ENCODE results near the gene TOPAZ1.

Gene TOPAZ1

DNA sequence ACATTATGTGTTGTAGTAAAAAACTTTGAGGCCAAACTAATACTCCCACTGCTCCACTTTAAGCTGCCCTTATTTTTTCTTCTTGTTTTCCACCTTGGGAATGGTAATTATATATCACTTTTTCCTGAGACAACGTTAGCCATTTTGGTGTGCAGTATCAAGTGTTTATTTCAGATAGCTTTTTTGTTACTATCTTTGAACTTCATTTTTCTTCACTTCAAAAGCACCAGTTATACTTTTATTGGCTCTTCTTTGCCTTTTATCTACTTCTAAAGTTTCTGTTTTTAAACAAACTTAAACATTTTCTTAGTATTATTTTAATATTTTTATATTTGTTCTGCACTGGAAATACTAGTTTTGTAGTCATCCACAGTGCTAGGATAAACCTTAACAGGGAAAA is 6.5 kb downstream of the TOPAZ1 start:
- DNase-seq: no peak

DNA sequence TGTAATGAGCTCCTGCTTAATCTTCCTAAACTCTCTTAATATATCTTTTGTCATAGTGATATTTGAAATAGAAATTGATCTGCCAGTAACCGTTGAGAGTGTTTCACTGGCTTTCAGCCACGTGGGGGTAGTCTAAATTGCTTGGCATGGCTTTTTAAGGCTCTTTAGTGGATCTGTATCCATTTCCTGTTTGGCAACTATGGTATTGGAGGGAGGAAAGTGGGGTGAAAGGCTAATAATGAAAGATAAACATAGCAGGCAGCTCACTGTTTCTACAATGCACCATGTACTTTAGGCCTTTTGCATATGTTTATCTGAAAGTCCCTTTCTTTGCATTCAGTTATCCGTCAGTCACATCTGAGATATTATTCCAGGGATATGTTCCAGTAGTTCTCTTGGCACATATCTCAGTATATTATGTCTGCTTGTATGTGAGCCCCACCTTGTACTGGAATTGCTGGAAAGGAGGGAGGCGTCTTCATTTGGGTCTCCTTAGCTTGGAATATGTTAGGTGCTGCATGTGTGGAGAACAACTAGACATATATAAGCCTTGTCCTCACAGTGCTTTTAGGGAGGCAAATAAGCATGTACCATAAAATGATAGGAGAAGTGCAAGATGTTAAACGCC is 10.8 kb downstream of the TOPAZ1 start:
- DNase-seq: no peak

DNA sequence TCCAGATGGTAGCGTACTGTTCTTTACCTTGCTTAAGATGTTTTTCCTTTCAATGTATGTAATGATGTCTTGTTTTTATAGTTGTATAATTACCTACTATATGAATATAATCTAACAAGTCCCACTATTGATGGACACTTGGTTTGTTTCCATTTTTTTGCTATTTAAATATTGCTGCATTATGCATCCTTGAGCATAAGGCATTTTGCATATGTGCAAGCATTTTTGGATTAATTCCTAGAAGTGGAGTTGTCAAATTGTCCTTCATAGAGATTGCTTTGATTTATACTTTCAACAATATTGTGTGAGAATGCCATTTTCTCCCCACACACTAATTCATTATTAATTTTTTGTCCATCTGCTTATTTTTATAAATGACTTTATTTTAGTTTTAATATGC is 17.7 kb downstream of the TOPAZ1 start:
- no peak for DNase-seq

DNA sequence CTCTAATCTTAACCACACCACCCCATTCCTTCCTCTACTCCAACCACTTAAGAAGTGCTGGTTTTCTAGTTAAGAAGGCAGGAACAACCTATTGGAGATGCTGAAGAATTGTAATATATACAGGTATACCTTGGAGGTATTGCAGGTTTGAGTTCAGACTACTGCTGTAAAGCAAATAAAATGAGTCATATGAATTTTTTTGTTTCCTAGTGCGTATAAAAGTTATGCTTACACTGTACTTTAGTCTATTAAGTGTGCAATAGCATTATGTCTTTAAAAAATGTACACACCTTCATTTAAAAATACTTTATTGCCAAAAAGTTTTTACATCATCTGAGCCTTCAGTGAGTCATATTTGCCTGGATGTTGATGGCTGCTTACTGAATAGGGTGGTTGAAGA is 22.5 kb downstream of the TOPAZ1 start:
- DNase-seq: no peak

DNA sequence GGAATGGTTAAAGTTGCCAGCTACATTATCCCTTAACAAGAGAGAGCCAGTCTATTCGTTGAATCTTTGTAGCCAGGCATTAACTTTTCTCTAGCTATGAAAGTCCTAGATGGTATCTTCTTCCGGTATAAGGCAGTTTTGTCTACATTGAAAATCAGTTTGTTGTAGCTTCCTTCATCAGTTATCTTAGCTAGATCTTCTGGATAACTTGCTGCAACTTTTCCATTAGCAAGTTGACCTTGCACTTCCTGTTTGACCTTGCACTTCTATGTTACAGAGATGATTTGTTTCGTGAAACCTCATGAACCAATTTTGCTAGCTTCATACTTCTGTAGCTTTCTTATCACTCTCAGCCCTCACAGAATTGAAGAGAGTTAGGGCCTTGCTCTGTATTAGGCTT is 24.1 kb downstream of the TOPAZ1 start:
- DNase-seq: no peak

DNA sequence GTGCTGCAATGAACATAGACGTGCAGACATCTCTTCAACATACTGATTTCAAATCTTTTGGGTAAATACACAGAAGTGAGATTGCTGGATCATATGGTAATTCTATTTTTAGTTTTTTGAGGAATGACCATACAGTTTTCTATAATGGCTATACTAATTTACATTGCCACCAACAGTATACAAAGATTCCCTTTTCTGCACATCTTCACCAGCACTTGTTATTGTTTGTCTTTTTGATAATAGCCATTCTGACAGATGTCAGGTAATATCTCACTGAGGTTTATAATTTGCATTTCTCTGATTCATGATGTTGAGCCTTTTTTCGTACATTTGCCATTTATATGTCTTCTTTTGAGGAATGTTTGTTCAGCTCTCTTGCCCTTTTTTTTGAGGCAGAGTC is 30.5 kb downstream of the TOPAZ1 start:
- no peak for DNase-seq

DNA sequence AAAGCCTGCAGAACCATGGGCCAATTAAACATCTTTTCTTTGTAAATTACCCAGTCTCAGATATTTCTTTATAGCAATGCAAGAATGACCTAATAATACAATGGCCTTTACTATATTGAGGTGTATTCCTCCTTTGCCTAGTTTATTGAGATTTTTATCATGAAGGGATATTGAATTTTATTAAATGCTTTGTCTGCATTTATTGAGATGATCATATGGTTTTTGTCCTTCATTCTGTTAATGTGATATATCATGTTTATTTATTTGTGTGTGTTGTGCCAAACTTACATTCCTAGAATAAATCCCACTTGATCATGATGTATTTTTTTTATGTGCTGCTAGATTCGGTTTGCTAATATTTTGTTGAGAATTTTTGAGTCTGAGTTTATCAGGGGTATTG is 36.2 kb downstream of the TOPAZ1 start:
- no peak for DNase-seq

DNA sequence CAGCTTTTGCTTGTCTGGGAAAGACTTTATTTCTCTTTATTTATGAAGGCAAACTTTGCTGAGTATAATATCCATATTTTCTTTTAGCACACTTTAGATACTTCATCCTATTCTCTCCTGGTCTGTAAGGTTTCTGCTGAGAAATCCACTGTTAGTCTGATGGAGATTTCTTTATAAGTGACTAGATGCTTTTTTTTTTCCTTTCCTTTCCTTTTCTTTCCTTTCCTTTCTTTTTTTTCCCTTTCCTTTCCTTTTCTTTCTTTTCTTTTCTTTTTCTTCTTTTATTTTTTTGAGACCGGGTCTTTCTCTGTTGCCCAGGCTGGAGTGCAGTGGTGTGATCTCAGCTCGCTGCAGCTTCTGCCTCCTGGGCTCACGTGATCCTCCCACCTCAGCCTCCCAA is 38.4 kb downstream of the TOPAZ1 start:
- no peak for DNase-seq

DNA sequence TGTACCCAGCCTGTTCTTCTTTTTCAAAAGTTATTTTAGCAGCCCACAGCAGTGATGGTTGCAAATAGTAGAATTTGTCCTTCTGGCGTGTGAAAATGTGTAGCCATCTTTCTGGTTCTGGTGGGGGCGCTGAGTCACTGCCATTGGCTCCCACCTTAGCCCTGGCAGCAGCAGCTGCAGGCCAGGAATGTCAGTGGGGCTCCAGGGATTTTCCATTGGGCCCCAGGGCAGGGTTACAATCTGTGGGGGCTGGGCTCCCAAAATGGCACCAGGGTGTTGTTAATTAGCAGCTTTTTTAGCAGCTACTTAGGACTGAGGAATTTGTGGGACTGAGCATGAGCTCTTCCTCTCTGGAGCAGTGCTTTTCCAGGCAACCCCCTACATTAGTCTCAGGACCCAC is 38.9 kb downstream of the TOPAZ1 start:
- DNase-seq: no peak

DNA sequence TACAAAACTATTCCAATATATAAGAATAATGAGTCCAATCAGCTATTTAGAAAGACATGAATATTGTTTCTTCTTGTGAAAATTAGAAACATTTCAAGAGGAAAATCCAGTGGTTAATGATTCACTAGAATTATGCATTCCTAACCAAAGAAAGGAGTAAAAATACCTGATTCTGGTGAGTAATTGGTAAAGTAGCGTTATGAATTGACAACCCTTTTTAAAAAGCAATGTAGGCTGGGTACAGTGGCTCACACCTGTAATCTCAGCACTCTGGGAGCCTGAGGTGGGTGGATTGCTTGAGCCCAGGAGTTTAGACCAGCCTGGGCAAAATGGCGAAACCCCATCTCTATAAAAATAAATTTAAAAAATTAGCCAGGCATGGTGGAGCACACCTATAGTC is 43.3 kb downstream of the TOPAZ1 start:
- peak; percentile 6 for DNase-seq

DNA sequence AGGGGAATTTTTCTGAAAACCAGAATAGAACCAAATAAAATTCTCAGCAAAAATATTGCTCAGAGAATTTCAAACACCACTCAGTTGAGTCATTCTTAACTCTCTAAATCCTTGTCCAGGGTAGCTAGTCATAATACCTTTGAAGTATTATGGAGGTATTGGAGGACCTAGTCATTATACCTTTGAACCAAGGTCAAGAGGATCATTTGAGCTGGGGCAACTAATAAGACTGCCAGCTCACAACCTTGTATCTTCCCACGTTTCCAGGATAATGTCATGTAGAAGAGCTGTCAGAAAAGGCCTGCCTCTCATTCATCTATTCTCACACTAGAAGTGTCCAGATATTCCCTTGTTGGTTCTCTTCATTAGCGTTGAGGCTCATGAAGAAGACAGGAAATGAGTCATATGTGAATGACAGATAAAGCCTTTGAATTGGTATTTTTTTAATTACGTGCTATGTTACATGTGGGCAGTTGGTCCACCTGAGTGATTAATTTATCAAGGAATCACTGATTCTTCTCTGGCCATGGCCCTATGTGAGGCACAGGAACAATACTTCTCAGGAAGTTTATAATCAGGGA is 48.3 kb downstream of the TOPAZ1 start:
- DNase-seq: no peak

DNA sequence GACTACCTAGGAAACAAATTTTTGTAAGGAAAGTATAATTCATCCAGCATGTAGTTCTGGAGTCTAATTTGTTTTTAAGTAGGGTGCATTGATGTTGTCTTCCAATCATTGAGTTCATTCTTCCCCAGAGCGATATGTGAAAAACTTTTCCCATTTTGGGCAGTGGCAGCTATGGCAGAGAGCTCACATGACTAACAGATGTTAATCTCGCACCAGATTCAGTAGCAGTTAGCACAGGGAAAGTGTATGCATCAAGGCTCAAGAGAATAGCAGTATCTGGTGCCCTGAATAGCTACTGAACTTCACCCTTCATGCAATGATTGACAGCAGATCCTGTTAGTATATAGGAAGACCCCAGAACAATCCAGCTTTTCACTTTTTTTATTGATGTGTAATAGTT is 50.6 kb downstream of the TOPAZ1 start:
- DNase-seq: no peak

DNA sequence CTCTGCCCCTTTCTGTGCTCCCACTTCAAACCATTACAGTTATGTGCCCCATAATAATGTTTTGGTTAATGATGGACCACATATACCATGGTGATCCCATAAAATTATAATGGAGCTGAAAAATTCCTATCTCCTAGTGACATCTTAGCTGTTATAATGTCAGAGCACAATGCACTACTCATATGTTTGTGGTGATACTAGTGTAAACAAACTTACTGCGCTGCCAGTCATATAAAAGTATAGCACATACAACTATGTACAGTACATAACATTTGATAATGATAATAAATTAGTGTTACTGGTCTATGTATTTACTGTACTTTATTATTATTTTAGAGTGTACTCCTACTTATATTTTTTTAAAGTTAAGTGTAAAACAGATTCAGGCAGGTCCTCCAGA is 51.3 kb downstream of the TOPAZ1 start:
- no peak for DNase-seq

DNA sequence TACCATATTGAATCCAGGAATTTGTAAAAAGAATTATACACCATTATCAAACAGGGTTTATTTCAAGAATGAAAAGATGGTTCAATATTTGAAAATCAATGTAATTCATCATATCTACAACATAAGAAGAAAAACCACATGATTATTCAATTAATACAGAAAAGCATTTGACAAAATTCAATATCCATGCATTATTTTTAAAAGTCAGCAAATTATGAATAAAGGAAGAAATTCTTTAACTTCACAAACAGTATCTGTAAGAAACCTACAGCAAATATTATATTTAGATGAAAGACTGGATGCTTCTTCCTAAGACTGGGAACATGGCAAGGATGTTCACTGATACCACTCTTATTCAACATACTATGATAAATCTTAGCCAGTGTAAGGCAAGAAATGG is 55.6 kb downstream of the TOPAZ1 start:
- DNase-seq: no peak

DNA sequence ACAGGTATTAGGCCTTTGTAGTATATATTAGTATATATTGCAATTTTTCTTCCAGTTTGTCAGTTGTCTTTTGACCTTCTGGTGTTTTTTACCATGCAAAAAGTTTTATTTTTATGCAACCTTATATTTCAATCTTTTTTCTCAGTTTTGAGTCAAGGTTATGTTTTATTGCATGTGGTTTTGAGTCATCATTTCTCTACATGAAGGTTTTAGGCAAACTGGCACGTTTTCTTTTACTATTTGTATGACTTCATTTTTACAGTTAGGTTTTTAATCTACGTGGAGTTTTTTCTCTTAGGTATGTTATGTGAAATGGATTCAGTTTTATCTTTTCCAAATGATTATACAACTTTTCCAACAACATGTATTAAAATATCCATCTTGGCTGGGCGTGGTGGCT is 60.1 kb downstream of the TOPAZ1 start:
- no peak for DNase-seq

DNA sequence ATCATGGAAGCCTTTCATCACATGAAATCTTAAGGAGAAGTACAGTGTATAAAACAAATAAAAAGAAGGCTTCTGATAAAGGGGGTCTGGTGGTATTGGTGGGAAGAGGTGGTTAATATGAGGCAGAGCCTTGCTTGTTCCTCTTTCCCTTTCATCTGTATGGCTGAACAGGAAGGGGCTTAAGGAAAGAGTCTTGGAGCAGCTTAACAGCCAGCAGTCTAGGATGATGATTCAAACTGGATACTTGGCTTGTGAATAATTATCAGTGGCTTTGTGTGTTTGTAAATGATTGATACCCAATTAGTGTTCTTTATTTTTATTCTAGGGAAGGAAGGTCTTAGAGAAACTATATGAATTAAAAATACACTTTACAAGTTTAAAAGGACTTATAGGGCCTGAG is 67.8 kb downstream of the TOPAZ1 start:
- DNase-seq: no peak

DNA sequence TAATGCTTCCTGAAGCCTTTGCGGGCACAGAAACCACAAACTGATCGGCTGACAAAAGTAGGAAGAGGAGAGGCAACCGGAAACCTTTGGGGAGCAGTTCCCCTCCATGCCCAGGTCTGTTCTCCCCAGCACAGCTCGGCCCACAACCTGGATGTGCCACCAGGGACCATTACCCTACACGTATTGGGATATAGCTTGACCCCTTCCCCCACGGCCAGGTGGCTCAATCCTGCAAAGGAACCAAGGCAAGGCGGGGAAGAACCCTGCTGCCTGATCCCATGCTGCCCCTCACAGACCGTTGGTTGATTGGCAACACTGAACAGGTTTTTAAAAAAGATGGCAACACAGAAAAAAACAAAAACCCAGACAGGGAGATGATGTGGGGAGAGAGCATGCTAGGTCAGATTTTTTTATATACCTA is 77.2 kb downstream of the TOPAZ1 start:
- DNase-seq: no peak

DNA sequence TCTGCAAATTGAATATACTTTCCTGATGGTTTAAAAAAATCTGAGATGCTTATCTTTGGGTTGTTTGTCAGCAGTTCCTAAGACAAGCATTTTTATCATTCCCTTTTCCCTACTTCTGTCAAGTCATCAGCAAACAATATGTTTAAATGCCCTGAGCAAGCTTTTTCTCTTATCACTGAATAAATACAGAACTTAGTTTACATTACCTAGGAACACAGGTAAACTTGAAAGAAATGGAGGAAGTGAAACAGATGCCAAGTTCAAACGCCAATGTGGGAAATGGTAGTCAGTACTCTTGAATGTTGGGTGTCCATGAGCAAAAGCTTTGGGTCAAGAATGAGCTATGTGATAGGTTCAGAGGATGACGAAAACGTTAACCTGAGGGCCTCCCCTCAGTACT is 79.6 kb downstream of the TOPAZ1 start:
- no peak for DNase-seq

DNA sequence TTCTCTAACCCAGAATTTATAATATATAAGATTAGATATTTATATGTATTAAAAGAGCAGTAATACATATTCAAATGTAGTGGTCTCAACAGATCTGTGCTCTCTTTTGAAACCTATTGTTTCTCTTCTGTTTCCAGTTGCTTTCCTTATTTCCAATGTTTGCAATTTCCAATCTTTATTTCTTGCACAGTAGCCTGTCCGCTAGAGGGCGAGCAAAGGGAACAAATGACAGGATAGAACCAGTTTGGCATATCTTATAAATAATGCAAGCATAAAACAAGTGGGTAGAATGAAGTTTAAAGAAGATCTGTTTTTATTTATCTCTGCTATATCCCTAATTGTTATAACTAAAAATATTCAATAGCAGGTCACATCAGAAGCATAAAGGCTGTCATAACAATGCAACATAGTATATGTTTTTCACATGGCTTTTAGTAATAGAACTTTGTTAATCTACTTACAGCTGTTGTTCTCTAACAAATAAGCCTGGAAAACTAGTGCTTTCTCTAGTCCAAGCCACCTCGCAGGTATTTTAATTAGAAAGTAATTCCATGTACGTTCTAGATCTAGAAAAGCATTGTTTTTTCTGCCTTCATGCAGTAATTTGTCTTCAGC is 81.8 kb downstream of the TOPAZ1 start:
- DNase-seq: peak; percentile 18

DNA sequence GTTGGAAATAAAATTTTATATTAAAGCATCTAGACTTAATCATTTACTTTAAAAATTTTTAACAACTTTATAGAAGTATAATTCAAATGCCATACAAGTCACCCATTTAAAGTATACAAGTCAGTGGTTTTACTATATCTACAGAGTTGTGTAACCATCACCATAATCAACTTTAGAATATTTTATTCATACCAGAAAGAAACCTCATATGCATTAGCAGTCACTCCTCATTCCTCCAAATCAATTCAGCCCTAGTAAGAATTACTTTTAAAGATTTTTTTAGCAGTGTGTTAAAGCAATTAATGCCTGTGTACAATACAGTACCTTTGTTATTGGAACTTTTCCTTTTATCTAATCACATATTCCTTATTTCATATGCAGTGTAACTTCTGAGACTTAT is 82.9 kb downstream of the TOPAZ1 start:
- no peak for DNase-seq

DNA sequence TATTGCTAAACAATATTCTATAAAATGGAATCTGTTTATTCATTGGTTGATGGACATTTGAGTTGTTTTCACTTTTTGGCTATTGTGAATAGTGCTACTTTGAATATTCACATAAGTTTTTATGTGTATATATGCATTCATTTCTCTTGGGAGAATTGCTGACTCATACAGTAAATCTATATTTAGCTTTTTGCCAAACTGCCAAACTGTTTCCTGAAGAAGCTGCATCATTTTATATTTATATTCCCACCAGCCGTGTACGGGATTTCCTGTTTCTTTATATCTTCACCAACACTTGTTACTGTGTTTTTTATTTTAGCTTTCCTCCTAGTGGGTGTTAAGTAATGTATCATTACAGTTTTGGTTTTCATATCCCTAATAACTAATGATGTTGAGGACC is 84.3 kb downstream of the TOPAZ1 start:
- no peak for DNase-seq

DNA sequence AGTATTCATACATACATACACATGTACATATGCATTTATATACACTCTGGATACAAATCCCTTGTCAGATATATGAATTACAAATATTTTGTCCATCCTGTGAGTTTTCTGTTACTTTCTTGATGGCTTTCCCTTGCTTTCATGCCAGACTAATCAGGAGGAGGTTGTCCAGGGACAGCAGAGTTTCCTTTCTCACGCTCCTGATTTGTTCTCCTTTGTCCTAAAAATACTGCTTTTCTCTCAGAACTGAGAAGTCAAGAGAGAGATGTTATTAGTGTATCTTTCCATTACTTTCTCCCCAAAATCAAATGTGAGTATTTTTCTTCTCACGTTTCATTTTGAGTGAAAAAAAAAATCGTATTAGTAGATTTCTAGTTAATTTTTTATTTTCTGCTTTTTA is 84.8 kb downstream of the TOPAZ1 start:
- no peak for DNase-seq

DNA sequence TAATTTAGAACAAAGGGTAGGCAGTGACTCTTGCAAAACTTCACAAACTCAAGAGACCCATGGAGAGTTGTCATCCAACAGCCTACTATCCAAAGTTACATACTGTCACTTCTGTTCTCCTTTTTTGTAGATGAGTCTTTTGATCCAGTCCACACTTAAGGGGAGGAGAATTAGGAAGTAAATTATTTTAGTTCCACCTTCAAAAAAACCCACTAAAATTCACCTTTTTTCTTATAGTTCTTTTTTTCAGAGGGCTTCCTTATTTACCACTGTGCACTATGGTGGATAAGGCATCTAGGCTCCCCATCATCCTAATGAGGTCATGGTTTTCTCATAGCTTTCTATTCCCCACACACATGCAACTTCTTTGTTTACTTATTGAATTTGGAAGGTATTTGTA is 88.3 kb downstream of the TOPAZ1 start:
- no peak for DNase-seq

DNA sequence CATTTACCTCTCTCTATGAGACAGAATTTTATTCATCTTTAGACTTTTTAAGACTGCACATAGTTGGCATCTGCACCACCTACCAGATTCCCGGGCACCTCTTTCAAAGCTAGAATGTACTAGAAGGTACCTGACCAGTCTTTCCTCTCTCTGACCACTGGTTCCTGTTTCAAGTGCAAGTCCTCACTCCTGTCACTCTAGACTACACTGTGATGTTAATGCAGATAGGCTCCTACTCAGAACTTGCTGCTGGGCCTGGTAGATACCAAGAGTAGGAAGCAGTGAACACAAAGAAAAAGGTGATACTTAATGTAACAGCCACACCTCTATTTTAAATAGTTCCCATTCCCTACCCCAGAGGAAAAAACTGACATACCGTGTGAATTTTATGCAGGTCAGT is 88.8 kb downstream of the TOPAZ1 start:
- DNase-seq: no peak

DNA sequence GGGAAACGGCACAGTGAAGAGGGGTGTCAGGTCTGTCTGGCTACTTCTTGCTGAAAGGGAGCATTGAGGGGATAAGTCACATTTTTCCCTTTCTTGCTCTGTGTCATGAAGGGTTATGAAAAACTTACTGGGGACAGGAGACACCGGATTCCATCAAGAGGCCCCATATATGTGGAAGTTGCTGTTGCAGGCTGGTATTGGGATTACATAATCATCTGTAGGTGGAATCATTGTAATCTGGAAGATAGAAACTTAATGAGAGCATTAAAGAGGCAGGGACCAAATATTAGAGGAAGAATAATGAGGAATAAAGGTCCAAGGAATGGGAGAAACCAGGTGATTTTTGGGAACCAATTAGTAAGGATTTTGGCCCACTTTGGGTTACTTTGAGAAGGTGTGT is 92.6 kb downstream of the TOPAZ1 start:
- no peak for DNase-seq
